WTC11 (cell line): Measurements from ENCODE around the gene ABHD1. TPM values are rescaled to one million over a fixed set of nuclear protein-coding genes. Genes with fewer than 3 reads are reported as not detected.

Experiments
- ATAC-seq: fragments of 200-7000 bp; cut with Tn5 transposase; 2 replicates; pipeline ENCODE4 v1.10.0; 2021; ENCODE audit warnings: mild to moderate bottlenecking, moderate library complexity
- CTCF ChIA-PET: fragments of 300-600 bp; sonication (Branson Sonifier 250); formaldehyde crosslinking; loops from one replicate; lab custom pipeline; 2021; ENCODE audit warnings: antibody characterized with exemption; lab: Charles Lee
- POLR2A ChIA-PET: fragments of 350-600 bp; sonication (Branson Sonifier 250); formaldehyde crosslinking; loops from one replicate; lab custom pipeline; 2021; ENCODE audit warnings: antibody characterized with exemption; lab: Charles Lee
- DNase-seq: peaks from one replicate; pipeline ENCODE4 v3.0.0; 2021; ENCODE audit warnings: low spot score
- H3K27ac Mint-ChIP-seq: 2 replicates; pipeline ENCODE4 v1.8.0; 2021; ENCODE audit warnings: mixed read lengths
- H3K27me3 Mint-ChIP-seq: 2 replicates; pipeline ENCODE4 v1.8.0; 2021; ENCODE audit warnings: low read depth, mild to moderate bottlenecking, moderate library complexity, mixed read lengths
- H3K36me3 Mint-ChIP-seq: 2 replicates; pipeline ENCODE4 v1.8.0; 2021; ENCODE audit warnings: mixed read lengths
- H3K4me1 Mint-ChIP-seq: 2 replicates; pipeline ENCODE4 v1.8.0; 2022; ENCODE audit warnings: mixed read lengths
- H3K4me3 Mint-ChIP-seq: 2 replicates; pipeline ENCODE4 v1.8.0; 2021; ENCODE audit warnings: mild to moderate bottlenecking, moderate library complexity, mixed read lengths
- H3K9me3 Mint-ChIP-seq: 2 replicates; pipeline ENCODE4 v1.8.0; 2021; ENCODE audit warnings: mixed read lengths
- EMX1 ChIP-seq: fragments of 250-450 bp; sonication (Bioruptor Pico); IDR thresholded peaks from 2 replicates; pipeline ENCODE4 v1.8.0; 2021; ENCODE audit warnings: mild to moderate bottlenecking
- ETV6 ChIP-seq: sonication (generic); formaldehyde crosslinking; IDR thresholded peaks from 2 replicates; pipeline ENCODE4 v1.8.1; 2022; ENCODE audit warnings: mild to moderate bottlenecking, missing genetic modification reagents
- GABPB1 ChIP-seq: sonication (generic); formaldehyde crosslinking; IDR thresholded peaks from 2 replicates; pipeline ENCODE4 v1.8.1; 2023; ENCODE audit warnings: mild to moderate bottlenecking, missing genetic modification reagents
- HMGA2 ChIP-seq: fragments of 250-450 bp; sonication (Bioruptor Pico); IDR thresholded peaks from 2 replicates; pipeline ENCODE4 v1.4.0; 2021; ENCODE audit warnings: mild to moderate bottlenecking, moderate library complexity
- ZNF317 ChIP-seq: sonication (generic); formaldehyde crosslinking; IDR thresholded peaks from 2 replicates; pipeline ENCODE4 v1.8.1; 2023; ENCODE audit warnings: low read depth, mild to moderate bottlenecking, moderate library complexity, missing genetic modification reagents, borderline replicate concordance
- total RNA-seq: library from RNA; stranded (reverse); gene quantifications from 3 replicates; pipeline ENCODE4 v1.2.3, GENCODE V29; 2021
- TF ChIP-seq, protein P1 (sequence below): sonication (generic); formaldehyde crosslinking; IDR thresholded peaks from 2 replicates; pipeline ENCODE4 v1.8.1; 2022; ENCODE audit warnings: mild to moderate bottlenecking, missing genetic modification reagents, moderate library complexity, borderline replicate concordance
- TF ChIP-seq, protein P2 (sequence below): sonication (generic); formaldehyde crosslinking; conservative IDR thresholded peaks from 2 replicates; pipeline ENCODE4 v1.8.1; 2023; ENCODE audit warnings: mild to moderate bottlenecking, low read depth, missing genetic modification reagents, moderate library complexity
- TF ChIP-seq, protein P3 (sequence below): sonication (generic); formaldehyde crosslinking; IDR thresholded peaks from 2 replicates; pipeline ENCODE4 v1.8.1; 2022; ENCODE audit warnings: low read depth, missing genetic modification reagents, borderline replicate concordance
- TF ChIP-seq, protein P4 (sequence below): sonication (generic); formaldehyde crosslinking; IDR thresholded peaks from 2 replicates; pipeline ENCODE4 v1.8.0; 2023; ENCODE audit warnings: mild to moderate bottlenecking, missing genetic modification reagents
- TF ChIP-seq, protein P5 (sequence below): sonication (generic); formaldehyde crosslinking; IDR thresholded peaks from 2 replicates; pipeline ENCODE4 v1.8.0; 2022; ENCODE audit warnings: mild to moderate bottlenecking, missing genetic modification reagents
- TF ChIP-seq, protein P6 (sequence below): fragments of 250-450 bp; sonication (Bioruptor Pico); IDR thresholded peaks from 2 replicates; pipeline ENCODE4 v1.8.0; 2021; ENCODE audit warnings: mild to moderate bottlenecking

Gene ABHD1
- total RNA-seq, 1 experiment from 2014 or later = 0.31 TPM

DNA sequence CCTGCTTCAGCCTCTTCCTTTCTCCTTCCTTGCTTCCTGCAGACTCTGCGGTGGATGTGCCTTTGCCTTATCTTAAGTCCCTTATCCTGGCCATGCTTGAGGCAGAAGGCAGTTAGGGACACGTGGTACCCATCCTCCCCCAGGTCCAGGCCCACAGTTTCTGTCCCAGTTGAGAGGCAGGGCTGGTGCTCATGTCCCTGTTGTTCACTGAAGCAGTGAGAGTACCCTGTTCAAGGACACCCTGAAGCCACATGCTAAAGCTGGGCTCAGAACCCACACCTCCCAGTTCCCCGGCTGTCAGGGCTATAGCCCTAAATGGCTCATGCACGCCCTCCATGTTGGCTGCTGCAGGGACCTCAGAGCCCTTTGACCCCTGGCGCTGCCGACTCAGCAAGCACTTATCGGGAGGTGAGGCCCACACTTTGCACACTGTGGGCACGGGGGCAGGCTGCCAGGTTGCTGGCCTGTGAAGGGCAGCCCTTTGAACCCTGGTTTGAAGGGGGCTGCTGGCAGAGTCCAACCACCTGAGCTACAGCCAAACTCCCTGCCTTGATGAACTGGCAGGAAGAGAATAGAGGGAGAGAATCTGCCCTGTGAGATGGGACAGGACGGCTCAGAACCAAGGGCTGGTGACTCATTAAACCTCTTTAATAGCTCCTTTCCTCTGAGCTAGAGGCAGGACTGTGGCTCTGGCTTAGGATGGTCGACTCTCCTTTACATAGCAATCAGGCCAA is 30.8 kb upstream of the ABHD1 start:
- no peak for ATAC-seq
- CTCF ChIA-PET = interaction anchor here (1.0 to 1.3 kb wide), 4 partner anchors 12 to 131 kb away, joined by 3 to 4 read pairs (median 4); no protein-coding TSS in a partner anchor
- Mint-ChIP-seq H3K36me3 (no peaks in the 10 kb centered on the region), H3K27ac (peak overlapping the region; percentile 41; the same call in 1 of the 2 replicates), H3K27me3 (peaks cover 2% of the 10 kb centered on the region), H3K4me3 (no peak overlapping the region), H3K4me1 (peaks cover 6% of the 10 kb centered on the region), H3K9me3 (no peaks in the 10 kb centered on the region)
- no peak for DNase-seq
- POLR2A ChIA-PET = no interaction called here
- no peak for TF ChIP-seq ETV6 (CRISPR knock-in tag)
- TF ChIP-seq, protein P1, sequence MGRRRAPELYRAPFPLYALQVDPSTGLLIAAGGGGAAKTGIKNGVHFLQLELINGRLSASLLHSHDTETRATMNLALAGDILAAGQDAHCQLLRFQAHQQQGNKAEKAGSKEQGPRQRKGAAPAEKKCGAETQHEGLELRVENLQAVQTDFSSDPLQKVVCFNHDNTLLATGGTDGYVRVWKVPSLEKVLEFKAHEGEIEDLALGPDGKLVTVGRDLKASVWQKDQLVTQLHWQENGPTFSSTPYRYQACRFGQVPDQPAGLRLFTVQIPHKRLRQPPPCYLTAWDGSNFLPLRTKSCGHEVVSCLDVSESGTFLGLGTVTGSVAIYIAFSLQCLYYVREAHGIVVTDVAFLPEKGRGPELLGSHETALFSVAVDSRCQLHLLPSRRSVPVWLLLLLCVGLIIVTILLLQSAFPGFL (CRISPR knock-in tag) = 0 out of 2 replicates have a peak, but pooled peaks have one; percentile 19

DNA sequence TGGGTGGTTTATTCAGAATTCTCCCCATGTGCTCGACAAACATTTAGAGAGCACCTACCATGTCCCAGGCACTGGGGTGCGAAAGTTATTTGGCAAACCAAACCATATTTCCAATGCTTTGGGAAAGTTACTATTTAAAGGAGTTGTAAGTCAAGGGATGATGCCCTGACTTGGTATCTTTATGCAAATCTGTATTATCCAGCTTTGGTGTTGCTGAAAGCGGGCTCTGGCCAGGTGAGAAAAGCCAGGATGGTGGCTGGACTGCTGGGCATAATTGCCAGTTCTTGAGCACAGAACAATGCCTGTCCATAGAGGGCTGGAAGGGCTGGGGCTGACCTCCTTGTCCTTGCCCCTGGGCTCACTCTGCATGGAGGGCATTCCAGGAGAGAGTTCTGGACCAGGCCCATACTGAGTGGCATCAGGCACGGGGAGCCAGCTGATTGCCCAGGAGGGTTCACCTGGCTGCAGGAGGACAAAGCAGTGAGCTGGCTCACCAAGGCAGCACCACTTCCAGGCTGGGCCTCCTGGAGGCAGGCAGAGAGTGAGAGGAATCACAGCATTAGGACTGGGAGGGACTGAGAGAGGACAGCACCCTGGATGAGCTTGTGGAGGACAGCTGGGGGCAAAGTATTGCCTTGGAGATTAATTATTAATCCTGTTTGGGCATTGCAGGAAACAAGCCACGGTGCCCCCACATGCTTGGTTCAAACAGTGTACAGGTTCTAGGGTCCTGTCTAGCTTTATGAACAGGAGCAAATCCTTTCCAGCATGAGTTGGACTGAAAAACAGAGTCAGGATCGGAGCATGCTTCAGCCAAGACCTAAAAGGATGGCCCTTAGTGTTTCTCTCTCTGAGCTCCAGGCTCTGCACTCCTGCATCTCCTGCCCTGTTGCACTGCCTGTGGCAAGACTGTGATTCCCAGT is 29.9 kb upstream of the ABHD1 start:
- H3K9me3 Mint-ChIP-seq = no peaks in the 10 kb centered on the region
- DNase-seq = no peak
- ChIA-PET CTCF (interaction anchor here (0.7 to 1.2 kb wide), 4 partner anchors 10 to 132 kb away, joined by 3 to 4 read pairs (median 4); no protein-coding TSS in a partner anchor), POLR2A (no interaction called here)
- no peak for ATAC-seq
- no peak overlapping the region for H3K27ac Mint-ChIP-seq
- H3K36me3 Mint-ChIP-seq = no peaks in the 10 kb centered on the region
- H3K4me1 Mint-ChIP-seq = peaks cover 6% of the 10 kb centered on the region
- no peak overlapping the region for H3K4me3 Mint-ChIP-seq
- peaks cover 2% of the 10 kb centered on the region for H3K27me3 Mint-ChIP-seq
- TF ChIP-seq EMX1 (no peak), HMGA2 (CRISPR knock-in tag) (no peak), GABPB1 (CRISPR knock-in tag) (peak; percentile 71)
- TF ChIP-seq, protein P2, sequence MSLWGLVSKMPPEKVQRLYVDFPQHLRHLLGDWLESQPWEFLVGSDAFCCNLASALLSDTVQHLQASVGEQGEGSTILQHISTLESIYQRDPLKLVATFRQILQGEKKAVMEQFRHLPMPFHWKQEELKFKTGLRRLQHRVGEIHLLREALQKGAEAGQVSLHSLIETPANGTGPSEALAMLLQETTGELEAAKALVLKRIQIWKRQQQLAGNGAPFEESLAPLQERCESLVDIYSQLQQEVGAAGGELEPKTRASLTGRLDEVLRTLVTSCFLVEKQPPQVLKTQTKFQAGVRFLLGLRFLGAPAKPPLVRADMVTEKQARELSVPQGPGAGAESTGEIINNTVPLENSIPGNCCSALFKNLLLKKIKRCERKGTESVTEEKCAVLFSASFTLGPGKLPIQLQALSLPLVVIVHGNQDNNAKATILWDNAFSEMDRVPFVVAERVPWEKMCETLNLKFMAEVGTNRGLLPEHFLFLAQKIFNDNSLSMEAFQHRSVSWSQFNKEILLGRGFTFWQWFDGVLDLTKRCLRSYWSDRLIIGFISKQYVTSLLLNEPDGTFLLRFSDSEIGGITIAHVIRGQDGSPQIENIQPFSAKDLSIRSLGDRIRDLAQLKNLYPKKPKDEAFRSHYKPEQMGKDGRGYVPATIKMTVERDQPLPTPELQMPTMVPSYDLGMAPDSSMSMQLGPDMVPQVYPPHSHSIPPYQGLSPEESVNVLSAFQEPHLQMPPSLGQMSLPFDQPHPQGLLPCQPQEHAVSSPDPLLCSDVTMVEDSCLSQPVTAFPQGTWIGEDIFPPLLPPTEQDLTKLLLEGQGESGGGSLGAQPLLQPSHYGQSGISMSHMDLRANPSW (CRISPR knock-in tag) = no peak

DNA sequence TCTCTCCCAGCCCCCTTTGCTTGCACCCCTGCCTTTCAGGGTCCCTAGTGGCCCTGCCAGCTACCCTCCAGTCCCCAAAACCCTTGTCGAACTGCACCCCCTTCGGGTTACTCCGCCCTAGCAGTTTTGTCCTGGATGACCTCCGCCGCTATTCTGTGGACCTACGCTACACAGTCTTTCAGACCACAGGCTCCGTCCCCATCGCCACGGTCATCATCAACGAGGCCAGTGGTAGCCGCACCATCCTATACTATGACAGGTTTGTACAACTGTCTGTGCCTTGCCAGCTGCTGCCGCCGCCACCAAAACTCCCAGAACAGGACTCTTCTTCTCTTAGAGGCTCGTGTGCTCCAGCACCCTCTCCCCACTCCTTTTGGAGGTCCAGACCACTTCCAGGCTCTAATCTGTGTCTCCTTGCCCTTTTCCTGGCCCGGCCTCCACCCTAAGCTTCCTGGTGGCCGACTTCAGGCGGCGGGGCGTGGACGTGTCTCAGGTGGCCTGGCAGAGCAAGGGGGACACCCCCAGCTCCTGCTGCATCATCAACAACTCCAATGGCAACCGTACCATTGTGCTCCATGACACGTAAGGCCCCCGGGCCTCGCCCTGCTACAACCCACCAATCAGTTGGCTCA is 29.1 kb upstream of the ABHD1 start:
- ATAC-seq (no peak), DNase-seq (no peak)
- Mint-ChIP-seq H3K9me3 (no peaks in the 10 kb centered on the region), H3K36me3 (no peaks in the 10 kb centered on the region), H3K27ac (no peak overlapping the region), H3K4me3 (no peak overlapping the region), H3K27me3 (no peaks in the 10 kb centered on the region), H3K4me1 (peaks cover 6% of the 10 kb centered on the region)
- ChIA-PET CTCF (interaction anchor here (0.7 to 1.2 kb wide), 4 partner anchors 11 to 132 kb away, joined by 3 to 4 read pairs (median 4); no protein-coding TSS in a partner anchor), POLR2A (no interaction called here)
- TF ChIP-seq, protein P3, sequence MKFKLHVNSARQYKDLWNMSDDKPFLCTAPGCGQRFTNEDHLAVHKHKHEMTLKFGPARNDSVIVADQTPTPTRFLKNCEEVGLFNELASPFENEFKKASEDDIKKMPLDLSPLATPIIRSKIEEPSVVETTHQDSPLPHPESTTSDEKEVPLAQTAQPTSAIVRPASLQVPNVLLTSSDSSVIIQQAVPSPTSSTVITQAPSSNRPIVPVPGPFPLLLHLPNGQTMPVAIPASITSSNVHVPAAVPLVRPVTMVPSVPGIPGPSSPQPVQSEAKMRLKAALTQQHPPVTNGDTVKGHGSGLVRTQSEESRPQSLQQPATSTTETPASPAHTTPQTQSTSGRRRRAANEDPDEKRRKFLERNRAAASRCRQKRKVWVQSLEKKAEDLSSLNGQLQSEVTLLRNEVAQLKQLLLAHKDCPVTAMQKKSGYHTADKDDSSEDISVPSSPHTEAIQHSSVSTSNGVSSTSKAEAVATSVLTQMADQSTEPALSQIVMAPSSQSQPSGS (CRISPR knock-in tag) = no peak
- TF ChIP-seq ZNF317 (CRISPR knock-in tag) = no peak
- TF ChIP-seq, protein P4, sequence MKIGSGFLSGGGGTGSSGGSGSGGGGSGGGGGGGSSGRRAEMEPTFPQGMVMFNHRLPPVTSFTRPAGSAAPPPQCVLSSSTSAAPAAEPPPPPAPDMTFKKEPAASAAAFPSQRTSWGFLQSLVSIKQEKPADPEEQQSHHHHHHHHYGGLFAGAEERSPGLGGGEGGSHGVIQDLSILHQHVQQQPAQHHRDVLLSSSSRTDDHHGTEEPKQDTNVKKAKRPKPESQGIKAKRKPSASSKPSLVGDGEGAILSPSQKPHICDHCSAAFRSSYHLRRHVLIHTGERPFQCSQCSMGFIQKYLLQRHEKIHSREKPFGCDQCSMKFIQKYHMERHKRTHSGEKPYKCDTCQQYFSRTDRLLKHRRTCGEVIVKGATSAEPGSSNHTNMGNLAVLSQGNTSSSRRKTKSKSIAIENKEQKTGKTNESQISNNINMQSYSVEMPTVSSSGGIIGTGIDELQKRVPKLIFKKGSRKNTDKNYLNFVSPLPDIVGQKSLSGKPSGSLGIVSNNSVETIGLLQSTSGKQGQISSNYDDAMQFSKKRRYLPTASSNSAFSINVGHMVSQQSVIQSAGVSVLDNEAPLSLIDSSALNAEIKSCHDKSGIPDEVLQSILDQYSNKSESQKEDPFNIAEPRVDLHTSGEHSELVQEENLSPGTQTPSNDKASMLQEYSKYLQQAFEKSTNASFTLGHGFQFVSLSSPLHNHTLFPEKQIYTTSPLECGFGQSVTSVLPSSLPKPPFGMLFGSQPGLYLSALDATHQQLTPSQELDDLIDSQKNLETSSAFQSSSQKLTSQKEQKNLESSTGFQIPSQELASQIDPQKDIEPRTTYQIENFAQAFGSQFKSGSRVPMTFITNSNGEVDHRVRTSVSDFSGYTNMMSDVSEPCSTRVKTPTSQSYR = no peak
- TF ChIP-seq, protein P5, sequence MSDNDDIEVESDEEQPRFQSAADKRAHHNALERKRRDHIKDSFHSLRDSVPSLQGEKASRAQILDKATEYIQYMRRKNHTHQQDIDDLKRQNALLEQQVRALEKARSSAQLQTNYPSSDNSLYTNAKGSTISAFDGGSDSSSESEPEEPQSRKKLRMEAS = no peak
- TF ChIP-seq, protein P6, sequence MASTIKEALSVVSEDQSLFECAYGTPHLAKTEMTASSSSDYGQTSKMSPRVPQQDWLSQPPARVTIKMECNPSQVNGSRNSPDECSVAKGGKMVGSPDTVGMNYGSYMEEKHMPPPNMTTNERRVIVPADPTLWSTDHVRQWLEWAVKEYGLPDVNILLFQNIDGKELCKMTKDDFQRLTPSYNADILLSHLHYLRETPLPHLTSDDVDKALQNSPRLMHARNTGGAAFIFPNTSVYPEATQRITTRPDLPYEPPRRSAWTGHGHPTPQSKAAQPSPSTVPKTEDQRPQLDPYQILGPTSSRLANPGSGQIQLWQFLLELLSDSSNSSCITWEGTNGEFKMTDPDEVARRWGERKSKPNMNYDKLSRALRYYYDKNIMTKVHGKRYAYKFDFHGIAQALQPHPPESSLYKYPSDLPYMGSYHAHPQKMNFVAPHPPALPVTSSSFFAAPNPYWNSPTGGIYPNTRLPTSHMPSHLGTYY (CRISPR knock-in tag) = no peak
- TF ChIP-seq, all 79 proteins: peak for 0
